GM21423 (cell line): ENCODE measurements around the gene ANAPC10.
A peak's percentile ranks its signal among the peaks of the same experiment; 100 is the strongest.
"Not testable (repeated sequence)": the region's sequence is repeated elsewhere in the genome, so short reads cannot be mapped to it uniquely, and the experiment has no call there.

Source experiments
- ATAC-seq: cut with Tn5 transposase; IDR thresholded peaks from one replicate; pipeline ENCODE4 v1.9.1; 2021; ENCODE audit warnings: mild to moderate bottlenecking, moderate library complexity; ENCODE audit not compliant: unreplicated experiment

The ANAPC10 gene

GRCh38 chr4:145012841-145013240, 85.2 kb downstream of the ANAPC10 start:
- ATAC-seq = no peak

- ATAC-seq = no peak
These were observed 86.4 kb downstream of the ANAPC10 start for GRCh38 chr4:145011636-145012035.

DNA sequence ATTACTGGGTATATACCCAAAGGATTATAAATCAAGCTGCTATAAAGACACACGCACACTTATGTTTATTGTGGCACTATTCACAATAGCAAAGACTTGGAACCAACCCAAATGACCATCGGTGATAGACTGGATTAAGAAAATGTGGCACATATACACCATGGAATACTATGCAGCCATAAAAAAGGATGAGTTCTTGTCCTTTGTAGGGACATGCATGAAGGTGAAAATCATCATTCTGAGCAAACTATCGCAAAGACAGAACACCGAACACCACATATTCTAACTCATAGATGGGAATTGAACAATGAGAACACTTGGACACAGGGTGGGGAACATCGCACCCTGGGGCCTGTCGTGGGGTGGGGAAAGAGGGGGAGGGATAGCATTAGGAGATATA, 87.7 kb downstream of the ANAPC10 start:
- not testable (repeated sequence) for ATAC-seq

- no peak for ATAC-seq
These were observed 94.3 kb downstream of the ANAPC10 start for GRCh38 chr4:145003675-145004074.

DNA sequence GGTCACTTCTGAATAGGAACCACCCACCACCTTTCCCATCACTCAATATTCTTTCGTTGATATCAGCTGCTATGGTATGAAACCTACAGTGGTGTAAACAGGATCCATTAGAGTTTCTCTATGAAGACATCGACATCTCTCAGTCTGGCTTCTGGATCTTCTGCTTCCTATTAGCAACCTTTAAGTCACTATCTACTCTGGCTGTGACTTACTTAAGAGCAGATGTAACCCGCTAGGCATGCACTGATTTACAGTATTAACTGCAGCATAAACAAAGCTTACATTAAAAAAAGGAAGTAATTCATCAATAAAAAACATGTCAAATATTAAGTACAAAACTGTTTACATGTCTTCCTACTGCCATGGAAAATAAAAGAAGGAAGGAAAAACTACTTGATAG, 96.4 kb downstream of the ANAPC10 start:
- ATAC-seq = no peak

GRCh38 chr4:145000656-145001055, 97.3 kb downstream of the ANAPC10 start:
- ATAC-seq = not testable (repeated sequence)

- no peak for ATAC-seq
These were observed 108.7 kb downstream of the ANAPC10 start for GRCh38 chr4:144989306-144989705.

DNA sequence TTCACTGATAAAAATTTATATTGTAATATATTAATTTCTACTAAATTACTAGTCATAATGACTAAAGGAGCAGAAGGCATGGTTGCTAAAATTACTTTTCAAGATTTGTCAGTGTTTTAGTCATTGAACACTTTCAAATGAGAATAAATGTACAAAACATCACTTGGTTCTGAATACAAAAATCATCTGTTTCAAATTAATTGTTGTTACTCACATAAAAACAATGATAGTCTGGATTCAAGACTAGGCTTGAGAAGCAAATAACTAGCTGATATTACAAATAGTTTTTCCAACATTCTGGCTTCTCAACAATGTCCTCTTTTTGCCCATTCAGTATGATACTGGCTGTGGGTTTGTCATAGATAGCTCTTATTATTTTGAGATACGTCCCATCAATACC, 112.5 kb downstream of the ANAPC10 start:
- no peak for ATAC-seq

GRCh38 chr4:144985014-144985413, 113.0 kb downstream of the ANAPC10 start:
- ATAC-seq = no peak

GRCh38 chr4:144984241-144984640, 113.8 kb downstream of the ANAPC10 start:
- ATAC-seq = no peak

GRCh38 chr4:144975718-144976117, 122.3 kb downstream of the ANAPC10 start:
- ATAC-seq = no peak

DNA sequence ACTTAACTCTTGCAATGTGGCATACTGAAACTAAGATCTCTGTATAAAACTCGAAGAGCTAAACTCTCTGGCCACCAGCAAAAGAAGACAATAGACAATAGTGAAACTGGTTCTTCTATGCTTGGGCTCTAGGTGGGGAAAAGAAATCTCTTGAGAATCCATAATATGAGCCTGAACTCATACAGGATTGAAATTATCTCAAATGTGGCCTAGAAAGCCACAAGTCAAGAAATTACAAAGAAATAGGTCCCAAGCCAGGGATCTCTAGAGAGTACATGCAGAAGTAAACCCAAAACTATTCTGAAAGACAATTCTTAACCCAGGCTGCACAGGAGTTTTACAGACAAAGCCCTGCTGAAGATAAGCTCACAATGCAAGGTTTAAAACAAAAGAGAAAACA, 127.4 kb downstream of the ANAPC10 start:
- ATAC-seq = peak; percentile 71

GRCh38 chr4:144969821-144970220, 128.2 kb downstream of the ANAPC10 start:
- ATAC-seq = no peak

DNA sequence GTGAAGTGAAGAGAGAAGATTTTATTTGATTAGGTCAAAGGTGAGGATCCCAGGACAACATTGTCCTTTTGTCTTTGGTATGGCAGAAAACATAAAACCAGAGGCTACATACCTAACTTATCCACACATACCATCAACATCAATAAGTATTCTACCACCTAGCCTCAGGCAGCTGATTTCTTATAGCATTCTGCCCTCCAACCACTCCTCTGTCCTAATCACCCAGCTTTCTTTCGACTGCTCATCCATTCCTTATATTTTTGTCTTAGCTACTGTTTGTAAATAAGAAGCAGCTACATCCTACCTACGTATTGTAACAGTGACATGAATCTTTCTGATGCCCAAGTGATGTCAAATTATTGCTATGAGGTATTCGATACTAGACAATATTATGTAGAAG, 129.4 kb downstream of the ANAPC10 start:
- ATAC-seq = no peak

- peak; percentile 68 for ATAC-seq
These were observed 130.8 kb downstream of the ANAPC10 start for GRCh38 chr4:144967161-144967560.

- no peak for ATAC-seq
These were observed 135.7 kb downstream of the ANAPC10 start for GRCh38 chr4:144962300-144962699.

DNA sequence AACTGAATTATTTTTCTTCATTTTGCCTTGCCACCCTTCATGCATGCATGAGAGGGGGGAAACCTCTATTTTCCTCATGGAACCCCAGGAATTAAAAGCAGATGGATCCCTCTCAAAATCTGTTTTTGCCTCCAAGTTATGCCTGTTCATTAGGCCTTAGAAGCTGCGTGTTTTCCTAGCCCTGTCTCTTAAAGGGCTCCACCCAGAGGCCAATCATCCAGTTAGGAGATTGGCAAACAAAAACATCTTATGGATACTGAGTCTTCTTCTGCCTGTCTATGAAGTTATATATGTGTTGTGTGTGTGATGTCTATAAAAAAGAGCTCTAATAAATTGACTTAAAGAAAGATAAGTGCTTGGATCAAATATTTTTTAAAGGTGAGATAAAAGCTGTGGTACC, 142.9 kb downstream of the ANAPC10 start:
- no peak for ATAC-seq

GRCh38 chr4:144954230-144954629, 143.8 kb downstream of the ANAPC10 start:
- no peak for ATAC-seq

DNA sequence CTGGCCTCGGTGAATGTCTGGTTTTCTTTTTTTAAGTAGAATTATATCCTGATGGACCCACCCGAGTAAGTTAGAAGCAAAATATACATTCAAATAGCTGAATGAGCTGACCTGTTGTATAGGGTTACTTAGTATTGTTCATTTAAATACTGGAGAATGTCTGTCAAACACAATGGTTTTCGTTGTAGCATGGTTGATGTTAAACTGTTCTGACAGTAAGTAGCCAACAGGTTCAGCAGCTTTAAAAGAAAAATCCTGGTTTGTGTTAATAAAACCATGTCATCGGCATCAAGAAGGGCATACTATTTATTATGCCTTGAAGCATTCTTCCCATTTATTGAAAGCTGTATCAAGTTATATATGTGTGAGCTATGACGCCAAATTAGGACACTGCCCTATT, 149.6 kb downstream of the ANAPC10 start:
- no peak for ATAC-seq

- ATAC-seq = no peak
These were observed 150.0 kb downstream of the ANAPC10 start for GRCh38 chr4:144948009-144948408.
